RWPE1 (cell line): ENCODE results near the gene PALD1.

Source experiments
- CTCF ChIA-PET: fragments of 350-600 bp; sonication (Branson Sonifier 250); formaldehyde crosslinking; extraction: SDS; loops from one replicate; lab custom pipeline; 2021; lab: Yijun Ruan, JAX
- POLR2A ChIA-PET: fragments of 400-600 bp; formaldehyde crosslinking; extraction: SDS; loops from one replicate; lab custom pipeline; 2020; ENCODE audit warnings: antibody characterized with exemption; ENCODE audit not compliant: low non-redundant PET; lab: Yijun Ruan, JAX
- DNase-seq: peaks from one replicate; pipeline ENCODE4 v3.0.0; 2012; ENCODE audit warnings: low spot score
- H3K27ac ChIP-seq: fragments of 450-650 bp; 2 replicates; pipeline ENCODE4 v1.5.1; 2017
- TF ChIP-seq, protein P1 (sequence below): fragments of 450-650 bp; conservative IDR thresholded peaks from 2 replicates; pipeline ENCODE4 v1.5.1; 2017; ENCODE audit warnings: low read depth, mild to moderate bottlenecking

The PALD1 gene

DNA sequence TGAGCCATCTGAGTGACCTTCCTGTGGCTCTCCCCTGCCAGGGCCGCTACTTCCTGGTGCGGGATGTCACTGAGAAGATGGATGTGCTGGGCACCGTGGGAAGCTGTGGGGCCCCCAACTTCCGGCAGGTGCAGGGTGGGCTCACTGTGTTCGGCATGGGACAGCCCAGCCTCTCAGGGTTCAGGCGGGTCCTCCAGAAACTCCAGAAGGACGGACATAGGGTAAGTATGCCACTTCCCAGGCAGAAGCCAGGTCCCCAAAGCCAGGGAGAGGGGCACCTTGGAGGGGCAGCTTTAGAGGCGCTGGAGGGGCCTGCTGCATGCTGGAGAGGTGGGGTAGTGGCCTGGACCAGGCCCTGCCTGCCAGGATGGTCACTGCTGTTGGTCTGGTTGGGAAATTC, 51.3 kb downstream of the PALD1 start:
- CTCF ChIA-PET = interaction anchor here (0.6 to 2.7 kb wide), 6 partner anchors 12 to 763 kb away, joined by 3 to 11 read pairs (median 3); no protein-coding TSS in a partner anchor

DNA sequence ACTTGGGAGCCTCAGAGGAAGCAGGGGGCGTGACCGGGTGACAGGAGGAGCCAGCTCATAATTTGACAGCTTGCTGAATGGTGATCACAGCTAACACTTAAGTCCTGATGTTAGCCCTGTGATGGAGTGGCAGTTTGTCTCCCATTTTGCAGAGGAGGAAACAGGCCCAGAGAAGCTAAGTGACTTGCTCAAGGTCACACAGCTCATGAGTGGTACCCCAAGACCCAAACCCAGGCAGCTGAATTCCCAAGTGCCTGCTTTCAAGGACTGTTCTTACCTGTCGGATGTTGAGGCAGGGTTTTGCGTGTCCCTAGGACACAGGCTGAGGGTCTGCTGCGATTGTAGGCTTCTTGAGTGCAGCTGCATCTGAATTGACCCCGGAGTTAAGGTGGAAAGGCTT, 51.7 kb downstream of the PALD1 start:
- TF ChIP-seq, protein P1, sequence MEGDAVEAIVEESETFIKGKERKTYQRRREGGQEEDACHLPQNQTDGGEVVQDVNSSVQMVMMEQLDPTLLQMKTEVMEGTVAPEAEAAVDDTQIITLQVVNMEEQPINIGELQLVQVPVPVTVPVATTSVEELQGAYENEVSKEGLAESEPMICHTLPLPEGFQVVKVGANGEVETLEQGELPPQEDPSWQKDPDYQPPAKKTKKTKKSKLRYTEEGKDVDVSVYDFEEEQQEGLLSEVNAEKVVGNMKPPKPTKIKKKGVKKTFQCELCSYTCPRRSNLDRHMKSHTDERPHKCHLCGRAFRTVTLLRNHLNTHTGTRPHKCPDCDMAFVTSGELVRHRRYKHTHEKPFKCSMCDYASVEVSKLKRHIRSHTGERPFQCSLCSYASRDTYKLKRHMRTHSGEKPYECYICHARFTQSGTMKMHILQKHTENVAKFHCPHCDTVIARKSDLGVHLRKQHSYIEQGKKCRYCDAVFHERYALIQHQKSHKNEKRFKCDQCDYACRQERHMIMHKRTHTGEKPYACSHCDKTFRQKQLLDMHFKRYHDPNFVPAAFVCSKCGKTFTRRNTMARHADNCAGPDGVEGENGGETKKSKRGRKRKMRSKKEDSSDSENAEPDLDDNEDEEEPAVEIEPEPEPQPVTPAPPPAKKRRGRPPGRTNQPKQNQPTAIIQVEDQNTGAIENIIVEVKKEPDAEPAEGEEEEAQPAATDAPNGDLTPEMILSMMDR = no peak
- H3K27ac ChIP-seq = no peak overlapping the region
- ChIA-PET CTCF (interaction anchor here (0.6 to 2.7 kb wide), 5 partner anchors 69 to 343 kb away, joined by 3 to 11 read pairs (median 3); no protein-coding TSS in a partner anchor), POLR2A (no interaction called here)
- no peak for DNase-seq

More for the DNA sequence above, 51.3 kb downstream of the PALD1 start:
- H3K27ac ChIP-seq = no peak overlapping the region
- POLR2A ChIA-PET = no interaction called here
- TF ChIP-seq, protein P1 = no peak
- no peak for DNase-seq

DNA sequence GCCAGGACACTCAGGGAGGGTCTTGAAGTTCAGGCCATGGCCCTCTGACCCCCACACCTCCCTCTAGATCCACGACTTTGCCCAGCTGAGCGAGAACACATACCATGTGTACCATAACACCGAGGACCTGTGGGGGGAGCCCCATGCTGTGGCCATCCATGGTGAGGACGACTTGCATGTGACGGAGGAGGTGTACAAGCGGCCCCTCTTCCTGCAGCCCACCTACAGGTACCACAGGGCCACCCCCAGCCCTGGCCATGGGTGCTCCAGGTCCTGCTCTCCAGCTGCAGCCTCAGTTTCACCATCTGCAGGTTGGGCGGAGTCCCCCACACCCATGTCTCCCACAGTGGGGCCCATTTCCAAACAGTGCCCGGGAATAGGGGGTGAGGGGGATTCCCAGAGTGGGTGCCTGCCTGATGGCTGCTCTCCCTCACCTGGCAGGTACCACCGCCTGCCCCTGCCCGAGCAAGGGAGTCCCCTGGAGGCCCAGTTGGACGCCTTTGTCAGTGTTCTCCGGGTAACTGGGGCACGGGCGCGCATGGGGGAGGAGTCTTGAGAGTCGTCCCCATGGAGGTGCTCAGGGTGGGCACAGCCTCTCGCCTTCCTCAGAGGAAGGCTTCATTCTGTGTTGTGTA, 54.1 kb downstream of the PALD1 start:
- CTCF ChIA-PET = interaction anchor here (0.6 to 1.9 kb wide), 3 partner anchors 71 to 1088 kb away, joined by 4 to 13 read pairs (median 4); no protein-coding TSS in a partner anchor
- TF ChIP-seq, protein P1 = no peak
- POLR2A ChIA-PET = no interaction called here
- H3K27ac ChIP-seq = no peak overlapping the region
- DNase-seq = no peak

DNA sequence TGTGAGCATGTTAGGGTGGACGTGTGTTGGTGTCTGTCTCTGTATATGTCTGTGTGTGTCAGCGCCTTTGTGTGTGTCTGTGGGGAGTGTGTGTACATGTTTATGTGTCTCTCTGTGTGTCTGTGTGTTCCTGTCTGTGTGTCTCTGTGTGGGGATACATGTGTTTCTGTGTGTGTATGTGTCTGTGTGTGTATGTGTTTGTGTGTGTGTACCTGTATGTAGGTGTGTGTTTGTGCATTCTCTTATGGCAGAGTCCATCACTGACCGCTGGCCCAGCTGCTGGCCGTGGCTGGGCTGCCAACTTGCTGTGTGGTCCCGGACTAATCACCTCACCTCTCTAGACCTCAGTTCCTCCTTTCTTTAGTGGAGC, 54.6 kb downstream of the PALD1 start:
- DNase-seq = no peak
- TF ChIP-seq, protein P1 = no peak
- no peak overlapping the region for H3K27ac ChIP-seq
- ChIA-PET CTCF (interaction anchor here (0.6 to 1.9 kb wide), 3 partner anchors 18 to 1087 kb away, joined by 4 to 13 read pairs (median 5); no protein-coding TSS in a partner anchor), POLR2A (no interaction called here)

DNA sequence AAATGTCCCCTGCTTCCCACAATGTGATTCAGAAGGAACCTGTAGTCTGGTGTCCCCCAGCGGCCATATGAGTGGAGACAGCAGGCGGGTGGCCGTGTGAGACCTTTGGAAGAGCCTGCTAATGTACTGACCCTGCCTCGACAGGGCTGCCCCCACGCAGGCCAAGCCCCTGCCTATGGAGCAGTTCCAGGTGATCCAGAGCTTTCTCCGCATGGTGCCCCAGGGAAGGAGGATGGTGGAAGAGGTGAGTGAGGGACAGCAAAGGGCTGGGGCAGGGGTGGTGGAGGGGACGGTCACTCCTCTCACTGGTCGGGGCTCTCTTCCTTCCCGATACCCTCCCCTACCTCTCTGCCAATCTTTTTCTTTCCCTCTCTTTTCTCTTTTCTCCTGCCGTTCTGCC, 55.7 kb downstream of the PALD1 start:
- H3K27ac ChIP-seq = no peak overlapping the region
- DNase-seq = no peak
- ChIA-PET CTCF (interaction anchor here (1.3 kb wide), 1 partner anchor 16 kb away, joined by 5 read pairs; no protein-coding TSS in a partner anchor), POLR2A (no interaction called here)
- TF ChIP-seq, protein P1 = no peak

DNA sequence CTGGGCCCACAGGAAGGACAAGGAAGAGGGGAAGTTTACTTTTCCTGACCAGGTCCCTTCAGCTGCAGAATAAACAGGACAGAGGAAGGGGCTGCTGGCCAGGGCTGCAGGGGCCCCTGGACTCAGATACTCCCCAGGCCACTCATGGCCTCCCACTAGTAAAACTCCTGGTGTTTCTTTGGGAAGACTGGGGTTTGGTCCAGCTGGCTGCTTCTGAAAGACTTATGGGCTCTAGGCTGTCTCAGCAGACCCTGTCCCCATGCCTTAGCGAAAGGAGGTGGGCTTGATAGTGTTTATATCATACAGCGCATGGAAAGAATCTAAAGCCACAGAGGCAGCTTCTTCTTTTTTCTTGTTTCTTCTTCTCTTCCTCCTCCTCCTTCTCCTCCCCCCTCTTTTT, 56.4 kb downstream of the PALD1 start:
- no peak overlapping the region for H3K27ac ChIP-seq
- TF ChIP-seq, protein P1 = no peak
- CTCF ChIA-PET = interaction anchor here (0.9 to 10.0 kb wide), 2 partner anchors 73 to 313 kb away, joined by 3 to 67 read pairs; no protein-coding TSS in a partner anchor
- DNase-seq = no peak
- POLR2A ChIA-PET = no interaction called here
